ENCODE results near the gene ADAMTSL2.

The ADAMTSL2 gene

GRCh38 chr9:133532937-133533668, 1.4 kb upstream of the ADAMTSL2 start:
- peak; percentile 32 for FAIRE-seq
- DNase-seq (ENCODE audit: low spot score): peak; percentile 73

GRCh38 chr9:133533857-133534256, 647 bp upstream of the ADAMTSL2 start:
- DNase-seq (ENCODE audit: low spot score): no peak

GRCh38 chr9:133535306-133535877, 888 bp downstream of the ADAMTSL2 start:
- DNase-seq (ENCODE audit: low spot score) (no peak), FAIRE-seq (no peak)

More at GRCh38 chr9:133533857-133534256, 647 bp upstream of the ADAMTSL2 start:
- FAIRE-seq: no peak

GRCh38 chr9:133536080-133536479, 1.6 kb downstream of the ADAMTSL2 start:
- FAIRE-seq: no peak
- DNase-seq (ENCODE audit: low spot score): no peak

- FAIRE-seq (no peak), DNase-seq (ENCODE audit: low spot score) (no peak)
Observed at GRCh38 chr9:133536536-133536935, 2.0 kb downstream of the ADAMTSL2 start.

- no peak for FAIRE-seq
- DNase-seq (ENCODE audit: low spot score): no peak
Observed at GRCh38 chr9:133537257-133537656, 2.8 kb downstream of the ADAMTSL2 start.

- DNase-seq (ENCODE audit: low spot score): no peak
- FAIRE-seq: no peak
Observed at GRCh38 chr9:133538176-133538575, 3.7 kb downstream of the ADAMTSL2 start.

- DNase-seq (ENCODE audit: low spot score): no peak
- FAIRE-seq: no peak
Observed at GRCh38 chr9:133538851-133539833, 4.6 kb downstream of the ADAMTSL2 start.

- FAIRE-seq: no peak
- DNase-seq (ENCODE audit: low spot score): no peak
Observed at GRCh38 chr9:133539991-133540697, 5.6 kb downstream of the ADAMTSL2 start.

GRCh38 chr9:133540698-133541025, 6.2 kb downstream of the ADAMTSL2 start:
- DNase-seq (ENCODE audit: low spot score) (no peak), FAIRE-seq (no peak)

- DNase-seq (ENCODE audit: low spot score): no peak
- no peak for FAIRE-seq
Observed at GRCh38 chr9:133542002-133542401, 7.5 kb downstream of the ADAMTSL2 start.

- FAIRE-seq (no peak), DNase-seq (ENCODE audit: low spot score) (no peak)
Observed at GRCh38 chr9:133543772-133544467, 9.4 kb downstream of the ADAMTSL2 start.

- DNase-seq (ENCODE audit: low spot score) (no peak), FAIRE-seq (no peak)
Observed at GRCh38 chr9:133545494-133546286, 11.2 kb downstream of the ADAMTSL2 start.

GRCh38 chr9:133546287-133546680, 11.8 kb downstream of the ADAMTSL2 start:
- DNase-seq (ENCODE audit: low spot score): no peak
- FAIRE-seq: no peak

GRCh38 chr9:133547116-133547515, 12.6 kb downstream of the ADAMTSL2 start:
- no peak for DNase-seq (ENCODE audit: low spot score)
- peak; percentile 46 for FAIRE-seq

GRCh38 chr9:133551446-133551845, 16.9 kb downstream of the ADAMTSL2 start:
- no peak for FAIRE-seq
- no peak for DNase-seq (ENCODE audit: low spot score)

GRCh38 chr9:133552236-133552635, 17.7 kb downstream of the ADAMTSL2 start:
- FAIRE-seq (no peak), DNase-seq (ENCODE audit: low spot score) (no peak)

GRCh38 chr9:133553123-133553522, 18.6 kb downstream of the ADAMTSL2 start:
- DNase-seq (ENCODE audit: low spot score) (no peak), FAIRE-seq (no peak)

GRCh38 chr9:133553973-133554713, 19.6 kb downstream of the ADAMTSL2 start:
- DNase-seq (ENCODE audit: low spot score) (no peak), FAIRE-seq (no peak)

All from urothelium cell line (cell line).